ENCODE data around the gene LGI4. TPM values are rescaled to one million over a fixed set of nuclear protein-coding genes. Genes with fewer than 3 reads are reported as not detected.

Gene LGI4
- total RNA-seq, 1 experiment from 2014 or later = 3.2 TPM

DNA sequence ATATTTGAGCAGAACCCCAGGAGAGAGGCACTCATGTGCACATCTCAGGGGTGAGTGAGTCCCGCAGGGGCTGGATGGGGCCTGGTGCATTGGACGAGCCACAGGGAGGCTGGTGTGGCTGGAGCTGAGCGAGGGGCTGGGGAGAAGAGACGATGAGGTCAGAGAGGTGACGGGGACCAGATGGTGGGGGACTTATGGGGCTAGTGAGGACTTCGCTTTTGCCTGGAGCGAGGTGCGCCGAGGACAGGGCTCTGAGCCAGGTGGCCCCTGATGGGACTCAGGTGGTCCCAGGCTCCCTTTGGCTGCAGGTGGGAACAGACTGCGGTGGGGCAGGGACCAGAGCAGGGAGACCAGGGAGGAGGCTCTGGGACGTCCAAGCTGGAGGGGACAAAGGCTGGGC lies 26.1 kb downstream of the LGI4 start:
- H3K4me2 ChIP-seq (ENCODE audit: insufficient read depth, insufficient read length, low read length) = no peak overlapping the region
- no peak overlapping the region for H3K23ac ChIP-seq (ENCODE audit: insufficient read length, low read depth, low read length)
- no peak overlapping the region for H4K8ac ChIP-seq (replicated peaks; ENCODE audit: insufficient read length, low read depth, low read length)
- H3K4me1 ChIP-seq (ENCODE audit: insufficient read depth, low read length) = no peaks in the 10 kb centered on the region
- no peak overlapping the region for H3K9ac ChIP-seq (ENCODE audit: extremely low read depth, insufficient read length, low read length)
- H3K79me2 ChIP-seq (ENCODE audit: insufficient read depth, low read length) = no peaks in the 10 kb centered on the region
- H2BK5ac ChIP-seq (ENCODE audit: insufficient read length, low read length) = no peak overlapping the region
- H3K79me1 ChIP-seq (ENCODE audit: insufficient read depth, low read depth, low read length, poor library complexity, severe bottlenecking) = no peaks in the 10 kb centered on the region
- no peak overlapping the region for H2BK20ac ChIP-seq (ENCODE audit: low read depth, low read length, poor library complexity, severe bottlenecking)
- no peaks in the 10 kb centered on the region for H3K27me3 ChIP-seq (ENCODE audit: insufficient read depth, low read length)
- H3K4me3 Mint-ChIP-seq = no peak overlapping the region
- no peak overlapping the region for H3K18ac ChIP-seq (ENCODE audit: insufficient read length, low read depth, low read length)
- peaks cover 7 to 20% of the 10 kb centered on the region in 2 experiments for H3K4me1 Mint-ChIP-seq
- H2BK12ac ChIP-seq (ENCODE audit: insufficient read length, low read depth, low read length) = no peak overlapping the region
- H3K9me3 Mint-ChIP-seq = peaks cover 0 to 6% of the 10 kb centered on the region in 2 experiments; a peak in 3 of 5 replicates
- H4K91ac ChIP-seq (ENCODE audit: insufficient read length, low read depth, low read length) = no peak overlapping the region
- TF ChIP-seq, protein P1, sequence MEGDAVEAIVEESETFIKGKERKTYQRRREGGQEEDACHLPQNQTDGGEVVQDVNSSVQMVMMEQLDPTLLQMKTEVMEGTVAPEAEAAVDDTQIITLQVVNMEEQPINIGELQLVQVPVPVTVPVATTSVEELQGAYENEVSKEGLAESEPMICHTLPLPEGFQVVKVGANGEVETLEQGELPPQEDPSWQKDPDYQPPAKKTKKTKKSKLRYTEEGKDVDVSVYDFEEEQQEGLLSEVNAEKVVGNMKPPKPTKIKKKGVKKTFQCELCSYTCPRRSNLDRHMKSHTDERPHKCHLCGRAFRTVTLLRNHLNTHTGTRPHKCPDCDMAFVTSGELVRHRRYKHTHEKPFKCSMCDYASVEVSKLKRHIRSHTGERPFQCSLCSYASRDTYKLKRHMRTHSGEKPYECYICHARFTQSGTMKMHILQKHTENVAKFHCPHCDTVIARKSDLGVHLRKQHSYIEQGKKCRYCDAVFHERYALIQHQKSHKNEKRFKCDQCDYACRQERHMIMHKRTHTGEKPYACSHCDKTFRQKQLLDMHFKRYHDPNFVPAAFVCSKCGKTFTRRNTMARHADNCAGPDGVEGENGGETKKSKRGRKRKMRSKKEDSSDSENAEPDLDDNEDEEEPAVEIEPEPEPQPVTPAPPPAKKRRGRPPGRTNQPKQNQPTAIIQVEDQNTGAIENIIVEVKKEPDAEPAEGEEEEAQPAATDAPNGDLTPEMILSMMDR (conservative IDR thresholded peaks at IDR 0.05) = no peak
- WGBS (ENCODE audit: extremely low coverage, insufficient read length, low lambda C conversion rate) = no CpG with 5 or more reads among the region's 11 CpGs
- peaks cover 0 to 2% (median 0%) of the 10 kb centered on the region in 3 experiments; a peak in 3 of 7 replicates for H3K36me3 Mint-ChIP-seq (ENCODE audit: insufficient read depth in 1 of 3, low read depth in 3 of 3)
- no peak overlapping the region for H2BK15ac ChIP-seq (ENCODE audit: low read depth, low read length)
- H2AFZ ChIP-seq (ENCODE audit: low read length) = no peak overlapping the region
- H3K27ac ChIP-seq (ENCODE audit: insufficient read length, low read depth, low read length) = no peak overlapping the region
- no peak overlapping the region for H3K56ac ChIP-seq (ENCODE audit: insufficient read length, low read depth, low read length)
- peaks cover 7% of the 10 kb centered on the region for H4K20me1 ChIP-seq (ENCODE audit: control insufficient read depth, insufficient read depth, insufficient read length)
- H3T11ph ChIP-seq (ENCODE audit: low read length) = no peak overlapping the region
- H3K27ac Mint-ChIP-seq = peak overlapping the region in 1 of 3 experiments; percentile 86; a peak in 2 of 7 replicates
- H3K27me3 Mint-ChIP-seq (ENCODE audit: low read depth) = peaks cover 1% of the 10 kb centered on the region; the same call in 1 of the 2 replicates
- no peaks in the 10 kb centered on the region for H3K23me2 ChIP-seq (ENCODE audit: insufficient read length, low read depth, low read length, poor library complexity, severe bottlenecking)
- no peak for DNase-seq
- H4K5ac ChIP-seq (ENCODE audit: insufficient read length, low read depth, low read length) = no peak overlapping the region
- no peak overlapping the region for H2BK120ac ChIP-seq (ENCODE audit: low read depth, low read length, poor library complexity, severe bottlenecking)
- no peak overlapping the region for H3K4ac ChIP-seq (ENCODE audit: low read depth, low read length)
- H3K9me3 ChIP-seq (ENCODE audit: control insufficient read depth, low read depth, low read length) = no peaks in the 10 kb centered on the region
- no peak overlapping the region for H2AK5ac ChIP-seq (ENCODE audit: insufficient read length, low read length)
- no peak overlapping the region for H3K14ac ChIP-seq (ENCODE audit: insufficient read depth, low read length)
